Activated naive CD8-positive, alpha-beta T cell treated with anti-CD3 and anti-CD28 coated beads, Interleukin-2, amount 10 ng/mL, durations not matched to agents 7 days and 5 days (primary cell): ENCODE results near the gene NFKBIZ. TPM values are rescaled to one million over a fixed set of nuclear protein-coding genes. Genes with fewer than 3 reads are reported as not detected.
"Not testable (repeated sequence)": the region's sequence is repeated elsewhere in the genome, so short reads cannot be mapped to it uniquely, and the experiment has no call there.

Experiments used
- ATAC-seq: fragments of 150-1000 bp; cut with Tn5 transposase; one replicate; pipeline ENCODE4 v1.10.0; 2021; ENCODE audit warnings: low read depth, moderate library complexity
- POLR2A ChIA-PET: fragments of 350-600 bp; sonication (Branson Sonifier 250); formaldehyde crosslinking; loops from one replicate; lab custom pipeline; 2021; ENCODE audit warnings: antibody characterized with exemption; lab: Charles Lee
- DNase-seq: peaks from one replicate; pipeline ENCODE4 v3.0.0; 2021
- H3K27ac Mint-ChIP-seq: one replicate; pipeline ENCODE4 v1.8.0; 2022; ENCODE audit warnings: mild to moderate bottlenecking, mixed read lengths
- H3K27me3 Mint-ChIP-seq: one replicate; pipeline ENCODE4 v1.8.0; 2022; ENCODE audit warnings: mild to moderate bottlenecking, moderate library complexity, mixed read lengths
- H3K36me3 Mint-ChIP-seq: one replicate; pipeline ENCODE4 v1.8.0; 2021; ENCODE audit warnings: mild to moderate bottlenecking, mixed read lengths
- H3K4me1 Mint-ChIP-seq: one replicate; pipeline ENCODE4 v1.8.0; 2021; ENCODE audit warnings: mixed read lengths
- H3K4me3 Mint-ChIP-seq: one replicate; pipeline ENCODE4 v1.8.0; 2022; ENCODE audit warnings: mild to moderate bottlenecking, moderate library complexity, mixed read lengths
- H3K9me3 Mint-ChIP-seq: one replicate; pipeline ENCODE4 v1.8.0; 2021; ENCODE audit warnings: mixed read lengths
- total RNA-seq, 2 experiments: library from RNA; stranded (reverse); gene quantifications; one replicate each; pipeline ENCODE4 v1.2.3, GENCODE V29; 2021

The NFKBIZ gene
- total RNA-seq, 2 experiments from 2014 or later = 72.5 to 76.3 TPM

DNA sequence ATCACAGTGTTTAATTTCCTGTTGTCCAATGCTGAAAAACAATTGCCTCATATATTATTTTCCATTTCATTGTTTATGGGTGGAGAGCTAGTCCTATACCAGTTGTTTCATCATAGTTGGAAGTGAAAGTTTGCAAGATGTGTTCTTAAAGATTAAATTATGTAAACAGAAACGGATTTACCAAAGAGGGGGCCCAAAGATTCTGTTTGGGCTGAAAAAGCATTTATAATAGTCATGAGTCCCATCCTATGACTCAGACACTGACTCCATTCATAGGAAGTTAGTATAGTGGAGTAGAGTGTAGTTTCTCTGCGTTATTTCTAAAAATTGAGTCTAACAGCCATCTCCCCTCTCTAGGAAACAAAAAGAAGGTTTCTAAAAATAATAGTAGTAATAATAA is 24.3 kb downstream of the NFKBIZ start:
- H3K4me3 Mint-ChIP-seq = no peak overlapping the region
- no peak for ATAC-seq
- H3K4me1 Mint-ChIP-seq = no peaks in the 10 kb centered on the region
- no peaks in the 10 kb centered on the region for H3K27me3 Mint-ChIP-seq
- POLR2A ChIA-PET = interaction anchor here (0.6 kb wide), 1 partner anchor 15 kb away, joined by 3 read pairs; no protein-coding TSS in a partner anchor
- no peak overlapping the region for H3K27ac Mint-ChIP-seq
- peaks cover 9% of the 10 kb centered on the region for H3K36me3 Mint-ChIP-seq
- peaks cover 8% of the 10 kb centered on the region for H3K9me3 Mint-ChIP-seq
- DNase-seq = no peak

DNA sequence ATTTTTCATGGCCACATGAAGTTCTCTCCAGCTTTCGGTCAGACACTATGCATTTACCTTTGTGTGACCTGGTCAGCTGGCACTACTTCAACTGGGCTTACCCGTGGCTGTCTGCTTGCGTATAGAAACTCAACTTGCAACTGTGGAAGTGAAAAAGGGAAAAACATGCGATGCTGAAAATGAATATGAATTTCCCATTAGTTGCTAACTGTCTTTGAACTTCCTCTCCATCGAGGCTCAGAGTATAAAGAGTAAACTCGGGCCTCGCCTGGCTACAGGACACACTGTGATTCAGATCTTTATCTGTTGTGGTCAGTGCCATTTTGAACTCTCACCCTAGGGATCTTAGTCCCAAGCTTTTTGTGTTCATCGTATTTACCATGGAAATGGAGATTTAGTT is 26.8 kb downstream of the NFKBIZ start:
- Mint-ChIP-seq H3K27me3 (no peaks in the 10 kb centered on the region), H3K9me3 (peaks cover 9% of the 10 kb centered on the region), H3K36me3 (peaks cover 9% of the 10 kb centered on the region), H3K4me3 (no peak overlapping the region), H3K27ac (no peak overlapping the region), H3K4me1 (peaks cover 2% of the 10 kb centered on the region)
- POLR2A ChIA-PET = no interaction called here
- no peak for DNase-seq
- no peak for ATAC-seq

DNA sequence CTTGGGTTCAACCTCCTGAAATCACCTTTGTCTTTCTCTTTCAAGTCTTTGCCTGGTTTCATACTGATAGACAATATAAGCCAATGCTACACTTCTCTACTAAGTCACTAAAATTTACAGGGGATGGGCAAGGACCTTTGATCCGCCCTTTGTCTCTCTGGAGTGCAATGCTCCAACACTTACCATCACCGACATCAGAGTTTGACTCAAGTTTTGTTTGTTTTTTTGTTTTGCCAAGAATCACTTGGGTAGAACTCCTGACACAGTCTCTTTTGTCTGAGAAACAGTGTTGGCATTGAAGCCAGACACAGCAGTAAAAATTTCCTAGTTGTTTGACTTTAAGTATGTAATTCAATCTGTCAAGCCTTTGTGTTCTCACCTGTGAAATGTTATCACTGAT is 29.3 kb downstream of the NFKBIZ start:
- no peak overlapping the region for H3K27ac Mint-ChIP-seq
- DNase-seq (no peak), ATAC-seq (no peak)
- POLR2A ChIA-PET = no interaction called here
- no peaks in the 10 kb centered on the region for H3K27me3 Mint-ChIP-seq
- H3K9me3 Mint-ChIP-seq = peaks cover 8% of the 10 kb centered on the region
- peaks cover 2% of the 10 kb centered on the region for H3K4me1 Mint-ChIP-seq
- H3K4me3 Mint-ChIP-seq = no peak overlapping the region
- H3K36me3 Mint-ChIP-seq = peaks cover 9% of the 10 kb centered on the region

DNA sequence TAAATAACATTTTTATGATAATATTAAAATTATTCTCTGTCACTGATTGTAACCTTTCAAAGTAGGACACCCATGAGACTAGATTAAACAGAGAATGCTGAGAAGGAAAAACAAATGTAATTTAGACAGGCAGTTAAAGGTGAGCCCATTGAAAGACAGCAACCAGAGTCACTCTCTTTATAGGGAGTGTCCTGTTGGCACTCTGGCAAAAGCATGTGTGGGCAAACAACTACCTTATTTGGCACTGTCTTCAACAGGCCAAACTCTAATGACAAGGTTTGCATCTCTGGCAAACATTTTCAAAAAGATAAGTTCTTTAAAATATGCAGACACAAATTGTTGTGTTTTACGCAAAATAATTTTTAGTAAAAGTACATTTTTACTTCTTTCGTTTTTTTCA is 29.8 kb downstream of the NFKBIZ start:
- H3K36me3 Mint-ChIP-seq = peaks cover 9% of the 10 kb centered on the region
- no peak overlapping the region for H3K27ac Mint-ChIP-seq
- H3K4me1 Mint-ChIP-seq = peaks cover 2% of the 10 kb centered on the region
- POLR2A ChIA-PET = no interaction called here
- no peaks in the 10 kb centered on the region for H3K27me3 Mint-ChIP-seq
- DNase-seq (no peak), ATAC-seq (no peak)
- H3K4me3 Mint-ChIP-seq = no peak overlapping the region
- H3K9me3 Mint-ChIP-seq = peaks cover 8% of the 10 kb centered on the region

DNA sequence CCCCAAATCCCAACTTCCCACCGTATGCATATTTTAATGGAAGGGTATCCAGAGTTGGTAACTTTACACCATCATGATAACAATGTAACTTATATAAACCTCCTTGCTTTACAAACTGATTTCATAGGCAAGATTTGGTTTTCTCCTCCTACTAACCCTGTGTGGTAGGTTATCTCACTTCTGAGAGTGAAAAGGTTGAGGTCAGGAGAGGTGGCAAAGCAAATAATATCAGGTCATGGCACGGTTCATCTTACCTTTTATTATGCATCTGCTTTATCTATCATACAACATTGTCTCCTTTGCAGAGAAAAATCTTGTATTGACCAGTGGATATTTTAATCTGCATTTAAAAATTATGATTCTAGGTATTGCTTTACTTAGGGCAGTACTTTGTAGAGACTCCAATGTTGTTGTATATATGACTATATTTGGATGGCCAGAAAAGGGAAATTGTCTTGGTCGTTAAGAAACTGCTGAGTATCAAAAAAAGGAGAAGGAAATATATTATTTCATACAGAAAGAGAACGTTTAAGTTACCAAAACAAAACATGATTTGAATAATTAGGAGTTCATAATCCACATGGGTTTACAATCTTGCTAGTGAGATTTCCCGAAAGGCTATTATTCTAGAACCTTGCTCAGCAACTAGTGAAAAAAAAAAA is 30.4 kb downstream of the NFKBIZ start:
- DNase-seq = no peak
- Mint-ChIP-seq H3K4me3 (no peak overlapping the region), H3K36me3 (peaks cover 9% of the 10 kb centered on the region), H3K9me3 (peaks cover 9% of the 10 kb centered on the region), H3K4me1 (peaks cover 2% of the 10 kb centered on the region), H3K27me3 (no peaks in the 10 kb centered on the region), H3K27ac (no peak overlapping the region)
- POLR2A ChIA-PET = no interaction called here
- ATAC-seq = no peak

DNA sequence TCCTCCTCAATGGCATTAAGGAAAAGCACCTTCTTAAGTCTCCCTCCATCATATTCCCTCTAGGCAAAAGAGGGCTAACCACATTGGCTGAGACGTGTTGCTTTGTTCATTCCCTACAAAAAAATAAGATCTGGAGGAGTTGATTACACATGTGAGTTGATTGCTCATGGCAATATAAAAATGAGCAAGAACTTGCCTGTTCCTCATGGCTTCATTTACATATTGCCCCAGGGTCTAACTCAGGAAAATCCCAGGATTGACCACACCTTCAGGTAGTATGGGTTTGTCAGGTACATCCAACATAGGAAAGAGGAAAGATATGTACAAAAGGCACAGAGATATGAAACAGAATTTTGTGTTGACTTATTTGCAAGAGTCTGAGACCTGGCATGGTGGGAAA is 35.5 kb downstream of the NFKBIZ start:
- ATAC-seq = no peak
- DNase-seq = no peak
- Mint-ChIP-seq H3K27me3 (no peaks in the 10 kb centered on the region), H3K4me3 (no peak overlapping the region), H3K4me1 (peaks cover 1% of the 10 kb centered on the region), H3K9me3 (peaks cover 11% of the 10 kb centered on the region), H3K36me3 (peaks cover 5% of the 10 kb centered on the region), H3K27ac (no peak overlapping the region)
- POLR2A ChIA-PET = no interaction called here

DNA sequence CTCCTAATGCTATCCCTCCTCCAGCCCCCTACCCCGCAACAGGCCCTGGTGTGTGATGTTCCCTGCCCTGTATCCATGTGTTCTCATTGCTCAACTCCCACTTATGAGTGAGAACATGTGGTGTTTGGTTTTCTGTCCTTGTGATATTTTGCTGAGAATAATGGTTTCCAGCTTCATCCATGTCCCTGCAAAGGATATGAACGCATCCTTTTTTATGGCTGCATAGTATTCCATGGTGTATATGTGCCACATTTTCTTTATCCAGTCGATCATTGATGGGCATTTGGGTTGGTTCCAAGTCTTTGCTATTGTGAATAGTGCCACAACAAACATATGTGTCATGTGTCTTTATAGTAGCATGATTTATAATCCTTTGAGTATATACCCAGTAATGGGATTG is 36.3 kb downstream of the NFKBIZ start:
- ATAC-seq, DNase-seq, POLR2A ChIA-PET, H3K4me3 Mint-ChIP-seq, H3K4me1 Mint-ChIP-seq, H3K27ac Mint-ChIP-seq, H3K27me3 Mint-ChIP-seq, H3K36me3 Mint-ChIP-seq: not testable (repeated sequence)
- H3K9me3 Mint-ChIP-seq = peaks cover 11% of the 10 kb centered on the region

DNA sequence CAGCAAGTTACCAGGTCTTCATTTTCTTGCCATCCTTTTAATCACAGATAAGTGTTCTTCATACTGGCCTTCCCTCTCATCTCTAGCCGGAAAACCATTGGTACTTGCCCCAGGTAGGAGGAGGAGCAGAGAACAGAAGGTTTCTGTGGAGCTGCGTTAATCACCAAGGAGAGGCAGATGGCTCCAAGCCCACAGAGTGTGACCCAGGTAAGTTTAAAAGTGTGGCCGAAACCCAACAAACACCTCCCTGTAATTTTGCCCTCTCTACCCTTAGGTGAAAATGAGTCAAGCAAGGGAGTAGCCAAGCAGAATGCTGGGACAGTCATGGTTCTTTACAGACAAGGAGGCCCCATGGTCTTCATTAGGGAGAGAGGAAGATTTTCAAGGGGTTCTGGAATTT is 37.3 kb downstream of the NFKBIZ start:
- H3K4me1 Mint-ChIP-seq = no peaks in the 10 kb centered on the region
- no peaks in the 10 kb centered on the region for H3K27me3 Mint-ChIP-seq
- peaks cover 11% of the 10 kb centered on the region for H3K9me3 Mint-ChIP-seq
- H3K4me3 Mint-ChIP-seq = no peak overlapping the region
- no peak for ATAC-seq
- H3K36me3 Mint-ChIP-seq = peaks cover 5% of the 10 kb centered on the region
- DNase-seq = no peak
- POLR2A ChIA-PET = no interaction called here
- no peak overlapping the region for H3K27ac Mint-ChIP-seq

DNA sequence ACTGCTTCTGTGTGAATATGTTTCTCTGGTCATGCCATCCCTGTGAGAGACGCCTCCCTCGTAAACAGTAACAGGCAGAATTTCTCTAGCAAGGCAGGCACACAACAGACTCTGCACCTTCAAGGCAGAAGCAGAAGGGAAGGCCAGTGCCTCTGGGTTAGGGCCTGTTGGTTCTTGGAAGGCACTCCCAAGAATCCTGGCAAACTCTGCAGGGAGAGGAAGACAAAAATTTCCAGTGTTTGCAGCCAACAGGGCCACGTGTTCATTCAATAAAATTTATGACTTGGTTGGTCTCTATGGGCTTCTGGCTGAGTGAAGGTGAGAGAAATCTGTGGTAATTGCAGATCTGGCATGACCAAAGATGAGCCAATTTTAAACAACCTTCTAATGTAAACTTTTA is 39.3 kb downstream of the NFKBIZ start:
- peaks cover 5% of the 10 kb centered on the region for H3K36me3 Mint-ChIP-seq
- H3K27me3 Mint-ChIP-seq = no peaks in the 10 kb centered on the region
- no peak overlapping the region for H3K4me3 Mint-ChIP-seq
- peaks cover 2% of the 10 kb centered on the region for H3K4me1 Mint-ChIP-seq
- no peak overlapping the region for H3K27ac Mint-ChIP-seq
- POLR2A ChIA-PET = interaction anchor here (0.6 kb wide), 1 partner anchor 15 kb away, joined by 3 read pairs; no protein-coding TSS in a partner anchor
- H3K9me3 Mint-ChIP-seq = peaks cover 14% of the 10 kb centered on the region
- DNase-seq = no peak
- no peak for ATAC-seq

DNA sequence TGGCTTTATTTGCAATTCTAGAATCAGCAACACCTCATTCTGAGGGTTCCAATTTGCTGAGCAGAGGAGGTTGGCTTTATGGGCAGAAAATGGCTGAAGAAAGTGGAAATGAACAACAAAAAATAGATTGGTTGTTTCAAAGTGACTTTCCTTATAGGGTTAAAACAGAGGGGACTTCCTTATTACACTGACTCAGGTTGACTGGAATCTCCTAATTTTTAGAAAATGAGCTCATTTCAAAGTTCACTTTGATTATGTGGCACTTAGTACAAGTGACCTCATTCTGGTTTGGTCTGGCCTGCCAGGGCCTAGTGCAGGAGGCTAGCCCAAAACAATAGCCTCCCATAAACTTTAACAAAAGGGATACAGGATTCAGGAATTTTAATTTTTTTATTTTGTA is 41.4 kb downstream of the NFKBIZ start:
- Mint-ChIP-seq H3K27me3 (no peaks in the 10 kb centered on the region), H3K27ac (no peak overlapping the region), H3K36me3 (peaks cover 1% of the 10 kb centered on the region), H3K4me3 (no peak overlapping the region), H3K9me3 (peaks cover 10% of the 10 kb centered on the region), H3K4me1 (peaks cover 2% of the 10 kb centered on the region)
- no peak for ATAC-seq
- POLR2A ChIA-PET = no interaction called here
- no peak for DNase-seq

DNA sequence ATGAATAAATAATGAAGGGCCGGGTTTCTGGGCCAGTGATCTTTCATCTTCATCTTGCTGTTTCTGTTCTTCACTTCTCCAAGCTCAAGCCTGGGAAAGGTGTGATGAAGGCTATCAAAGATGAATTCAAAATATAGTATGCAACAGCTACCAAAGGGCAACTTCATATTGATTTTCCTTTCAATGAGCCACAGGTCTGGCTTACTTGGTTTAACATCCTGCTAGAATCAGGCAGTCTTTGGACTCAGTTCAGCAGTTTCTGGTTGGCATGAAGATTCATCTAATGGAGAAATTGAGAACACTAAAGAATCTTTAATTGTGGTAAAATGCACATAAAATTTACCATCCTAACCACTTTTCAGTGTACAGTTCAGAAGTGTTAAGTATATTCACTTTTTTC is 43.3 kb downstream of the NFKBIZ start:
- POLR2A ChIA-PET = no interaction called here
- H3K36me3 Mint-ChIP-seq = peaks cover 2% of the 10 kb centered on the region
- no peak for DNase-seq

DNA sequence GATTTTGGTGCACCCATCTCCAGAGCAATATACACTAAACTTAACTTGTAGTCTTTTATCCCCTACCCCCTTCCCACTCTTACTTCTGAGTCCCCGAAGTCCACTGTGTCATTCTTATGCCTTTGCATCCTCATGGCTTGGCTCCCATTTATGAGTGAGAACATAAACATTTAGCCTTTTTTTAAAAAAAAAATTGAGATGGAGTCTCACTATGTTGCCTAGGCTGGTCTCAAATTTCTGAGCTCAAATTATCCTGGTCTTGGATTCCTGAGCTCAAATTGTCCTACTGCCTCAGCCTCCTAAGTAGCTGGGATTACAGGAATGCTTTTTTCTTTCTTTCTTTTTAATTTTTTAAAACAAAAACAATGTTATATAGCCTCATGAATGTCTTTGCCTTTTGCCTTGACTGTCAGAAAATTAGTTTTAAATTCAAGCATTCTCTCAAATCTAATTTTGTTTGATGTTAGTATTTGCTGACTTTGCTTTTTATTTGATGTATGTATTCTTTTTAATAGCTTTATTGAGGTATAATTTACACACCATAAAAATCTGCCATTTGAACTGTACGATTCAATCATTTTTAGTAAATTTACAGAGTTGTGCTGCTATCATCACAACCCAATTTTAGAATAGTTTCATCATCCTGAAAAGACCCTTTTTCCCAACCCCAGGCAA is 46.9 kb downstream of the NFKBIZ start:
- Mint-ChIP-seq H3K4me3 (no peak overlapping the region), H3K36me3 (peaks cover 2% of the 10 kb centered on the region), H3K27me3 (no peaks in the 10 kb centered on the region)

More for the DNA sequence above, 43.3 kb downstream of the NFKBIZ start:
- Mint-ChIP-seq H3K27ac (no peak overlapping the region), H3K4me3 (no peak overlapping the region), H3K27me3 (no peaks in the 10 kb centered on the region), H3K9me3 (peaks cover 3% of the 10 kb centered on the region), H3K4me1 (peaks cover 2% of the 10 kb centered on the region)
- no peak for ATAC-seq

DNA sequence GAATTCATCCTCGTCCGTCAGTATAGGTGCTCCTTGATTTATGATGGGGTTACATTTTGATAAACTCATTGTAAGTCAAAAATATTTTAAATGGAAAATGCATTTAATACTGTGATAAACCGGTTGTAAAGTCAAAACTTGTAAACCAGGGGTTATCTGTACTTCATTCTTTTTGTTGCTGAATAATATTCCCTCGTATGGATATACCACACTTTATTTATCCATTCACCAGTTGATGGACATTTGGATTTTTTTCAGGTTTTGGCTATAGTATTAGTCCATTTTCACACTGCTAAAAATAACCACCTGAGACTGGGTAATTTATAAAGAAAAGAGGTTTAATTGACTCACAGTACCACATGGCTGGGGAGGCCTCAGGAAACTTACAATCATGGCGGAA is 47.7 kb downstream of the NFKBIZ start:
- peaks cover 3% of the 10 kb centered on the region for H3K9me3 Mint-ChIP-seq
- peaks cover 9% of the 10 kb centered on the region for H3K4me1 Mint-ChIP-seq
- H3K4me3 Mint-ChIP-seq = no peak overlapping the region
- DNase-seq (no peak), ATAC-seq (no peak)
- H3K36me3 Mint-ChIP-seq = peaks cover 2% of the 10 kb centered on the region
- no peaks in the 10 kb centered on the region for H3K27me3 Mint-ChIP-seq
- POLR2A ChIA-PET = interaction anchor here (1.1 kb wide), 1 partner anchor 161 kb away, joined by 3 read pairs; no protein-coding TSS in a partner anchor
- no peak overlapping the region for H3K27ac Mint-ChIP-seq

More for the DNA sequence above, 46.9 kb downstream of the NFKBIZ start:
- no peak overlapping the region for H3K27ac Mint-ChIP-seq
- ATAC-seq (no peak), DNase-seq (no peak)
- H3K4me1 Mint-ChIP-seq = peaks cover 7% of the 10 kb centered on the region
- H3K9me3 Mint-ChIP-seq = peaks cover 3% of the 10 kb centered on the region
- POLR2A ChIA-PET = interaction anchor here (1.1 kb wide), 1 partner anchor 161 kb away, joined by 3 read pairs; no protein-coding TSS in a partner anchor

DNA sequence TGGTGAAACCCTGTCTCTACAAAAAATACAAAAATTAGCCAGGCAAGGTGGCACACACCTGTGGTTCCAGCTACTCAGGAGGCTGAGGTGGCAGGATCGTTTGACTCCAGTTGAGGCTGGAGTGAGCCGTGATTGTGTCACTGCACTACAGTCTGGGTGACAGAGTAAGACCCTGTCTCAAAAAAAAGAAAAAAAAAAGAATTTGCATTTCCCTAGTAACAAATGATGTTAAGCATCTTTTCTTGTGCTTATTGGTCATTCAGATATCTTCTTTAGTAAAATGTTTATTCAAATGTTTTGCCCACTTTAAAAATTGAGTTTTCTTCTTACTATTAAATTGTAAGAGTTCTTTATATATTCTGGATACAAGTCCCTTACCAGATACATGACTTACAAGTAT is 48.7 kb downstream of the NFKBIZ start:
- POLR2A ChIA-PET = no interaction called here
- Mint-ChIP-seq H3K27ac (no peak overlapping the region), H3K36me3 (peaks cover 2% of the 10 kb centered on the region)

More for the DNA sequence above, 48.7 kb downstream of the NFKBIZ start:
- ATAC-seq (no peak), DNase-seq (no peak)
- Mint-ChIP-seq H3K27me3 (no peaks in the 10 kb centered on the region), H3K4me3 (no peak overlapping the region), H3K9me3 (peaks cover 1% of the 10 kb centered on the region), H3K4me1 (peaks cover 9% of the 10 kb centered on the region)
